ENCODE measurements around the gene TXNL4B. TPM values are rescaled to one million over a fixed set of nuclear protein-coding genes. Genes with fewer than 3 reads are reported as not detected.

The TXNL4B gene
- total RNA-seq, 1 experiment from 2014 or later = 17.4 TPM

DNA sequence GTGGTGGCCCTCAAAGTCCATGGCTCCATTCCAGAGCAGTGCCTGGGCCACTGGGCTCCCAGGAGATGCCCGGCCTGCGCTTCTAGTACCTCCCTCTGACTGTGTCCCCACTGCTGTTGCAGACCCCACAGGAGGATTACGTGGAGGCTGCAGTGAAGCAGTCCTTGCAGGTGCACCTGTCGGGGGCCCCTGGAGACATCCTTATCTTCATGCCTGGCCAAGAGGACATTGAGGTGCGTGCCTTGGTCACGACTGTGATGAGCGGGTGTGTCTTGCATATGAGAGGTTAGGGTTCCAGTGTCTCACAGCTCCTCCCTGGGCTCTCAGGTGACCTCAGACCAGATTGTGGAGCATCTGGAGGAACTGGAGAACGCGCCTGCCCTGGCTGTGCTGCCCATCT, 11.5 kb upstream of the TXNL4B start:
- POLR2A ChIA-PET = no interaction called here
- H3K27ac Mint-ChIP-seq (ENCODE audit: low read depth, unreplicated experiment) = no peak overlapping the region

DNA sequence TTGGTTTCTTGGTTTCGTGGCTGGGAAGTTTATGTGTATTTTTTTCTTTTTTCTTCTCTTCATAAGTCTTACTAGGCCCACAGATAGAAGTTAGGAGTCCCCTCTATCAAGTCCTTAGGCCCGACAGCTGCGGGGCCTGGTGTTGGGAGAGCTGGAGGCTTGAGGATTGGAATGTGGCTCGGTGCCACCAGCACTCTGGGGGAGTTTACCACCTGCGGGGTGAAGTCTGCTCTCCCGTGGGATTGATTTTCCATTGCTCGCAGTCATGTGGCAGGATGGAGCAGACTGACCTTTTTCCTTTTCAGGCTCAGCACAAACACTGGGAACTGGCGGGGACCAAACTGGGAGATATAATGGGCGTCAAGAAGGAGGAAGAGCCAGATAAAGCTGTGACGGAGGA, 7.8 kb upstream of the TXNL4B start:
- no peak overlapping the region for H3K27ac Mint-ChIP-seq (ENCODE audit: low read depth, unreplicated experiment)
- TF ChIP-seq, protein P1, sequence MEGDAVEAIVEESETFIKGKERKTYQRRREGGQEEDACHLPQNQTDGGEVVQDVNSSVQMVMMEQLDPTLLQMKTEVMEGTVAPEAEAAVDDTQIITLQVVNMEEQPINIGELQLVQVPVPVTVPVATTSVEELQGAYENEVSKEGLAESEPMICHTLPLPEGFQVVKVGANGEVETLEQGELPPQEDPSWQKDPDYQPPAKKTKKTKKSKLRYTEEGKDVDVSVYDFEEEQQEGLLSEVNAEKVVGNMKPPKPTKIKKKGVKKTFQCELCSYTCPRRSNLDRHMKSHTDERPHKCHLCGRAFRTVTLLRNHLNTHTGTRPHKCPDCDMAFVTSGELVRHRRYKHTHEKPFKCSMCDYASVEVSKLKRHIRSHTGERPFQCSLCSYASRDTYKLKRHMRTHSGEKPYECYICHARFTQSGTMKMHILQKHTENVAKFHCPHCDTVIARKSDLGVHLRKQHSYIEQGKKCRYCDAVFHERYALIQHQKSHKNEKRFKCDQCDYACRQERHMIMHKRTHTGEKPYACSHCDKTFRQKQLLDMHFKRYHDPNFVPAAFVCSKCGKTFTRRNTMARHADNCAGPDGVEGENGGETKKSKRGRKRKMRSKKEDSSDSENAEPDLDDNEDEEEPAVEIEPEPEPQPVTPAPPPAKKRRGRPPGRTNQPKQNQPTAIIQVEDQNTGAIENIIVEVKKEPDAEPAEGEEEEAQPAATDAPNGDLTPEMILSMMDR (IDR thresholded peaks at IDR 0.05; ENCODE audit: unreplicated experiment) = no peak
- CTCF ChIA-PET = no interaction called here
- H3K9me3 Mint-ChIP-seq (ENCODE audit: unreplicated experiment) = no peaks in the 10 kb centered on the region
- peaks cover 82% of the 10 kb centered on the region for H3K36me3 Mint-ChIP-seq (ENCODE audit: insufficient read depth, unreplicated experiment)
- POLR2A ChIA-PET = no interaction called here
- DNase-seq (ENCODE audit: unreplicated experiment) = no peak
- H3K27me3 Mint-ChIP-seq (ENCODE audit: insufficient read depth, unreplicated experiment) = no peaks in the 10 kb centered on the region
- H3K4me1 Mint-ChIP-seq (ENCODE audit: insufficient read depth, unreplicated experiment) = peaks cover 7% of the 10 kb centered on the region
- intact Hi-C loops (cut with micrococcal nuclease) = no loop called here
- no TSS peak for BruUV-seq (replicated peaks)
- H3K4me3 Mint-ChIP-seq (ENCODE audit: unreplicated experiment) = no peak overlapping the region

More for the DNA sequence above, 11.5 kb upstream of the TXNL4B start:
- DNase-seq (ENCODE audit: unreplicated experiment) = no peak
- H3K4me3 Mint-ChIP-seq (ENCODE audit: unreplicated experiment) = no peak overlapping the region
- no peaks in the 10 kb centered on the region for H3K9me3 Mint-ChIP-seq (ENCODE audit: unreplicated experiment)
- BruUV-seq (replicated peaks) = no TSS peak
- no peaks in the 10 kb centered on the region for H3K4me1 Mint-ChIP-seq (ENCODE audit: insufficient read depth, unreplicated experiment)
- TF ChIP-seq, protein P1 (IDR thresholded peaks at IDR 0.05; ENCODE audit: unreplicated experiment) = no peak
- CTCF ChIA-PET = interaction anchor here (0.6 to 1.3 kb wide), 3 partner anchors 17 to 734 kb away, joined by 3 to 4 read pairs (median 3); no protein-coding TSS in a partner anchor
- H3K27me3 Mint-ChIP-seq (ENCODE audit: insufficient read depth, unreplicated experiment) = no peaks in the 10 kb centered on the region
- intact Hi-C loops (cut with micrococcal nuclease) = no loop called here
- peaks cover 93% of the 10 kb centered on the region for H3K36me3 Mint-ChIP-seq (ENCODE audit: insufficient read depth, unreplicated experiment)

DNA sequence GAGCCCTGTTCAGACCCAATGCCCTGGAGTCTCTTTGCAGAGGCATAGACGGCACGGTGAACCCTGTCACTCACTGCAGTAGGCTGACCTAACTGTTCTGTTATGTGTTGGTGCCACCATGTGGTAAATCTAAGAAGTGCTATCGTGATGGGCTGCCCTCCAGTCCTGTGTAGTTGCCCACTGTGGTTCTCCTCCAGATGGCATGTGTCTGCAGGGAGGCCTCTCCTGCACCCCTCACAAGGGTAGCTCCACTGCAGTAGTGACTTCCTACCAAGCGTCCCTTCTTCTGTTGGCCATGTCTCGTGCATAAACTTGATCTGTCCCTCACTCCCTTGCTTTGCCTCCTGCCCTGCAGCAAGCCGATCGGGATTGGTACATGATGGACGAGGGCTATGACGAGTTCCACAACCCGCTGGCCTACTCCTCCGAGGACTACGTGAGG, 6.0 kb upstream of the TXNL4B start:
- peaks cover 66% of the 10 kb centered on the region for H3K36me3 Mint-ChIP-seq (ENCODE audit: insufficient read depth, unreplicated experiment)
- peak; percentile 61 for DNase-seq (ENCODE audit: unreplicated experiment)
- ChIA-PET CTCF (interaction anchor here (0.7 to 6.7 kb wide), 7 partner anchors 9 to 89 kb away, joined by 3 to 65 read pairs (median 4); partner anchors contain the start of gene HPR), POLR2A (no interaction called here)
- no peaks in the 10 kb centered on the region for H3K9me3 Mint-ChIP-seq (ENCODE audit: unreplicated experiment)
- H3K4me1 Mint-ChIP-seq (ENCODE audit: insufficient read depth, unreplicated experiment) = peaks cover 22% of the 10 kb centered on the region
- H3K4me3 Mint-ChIP-seq (ENCODE audit: unreplicated experiment) = no peak overlapping the region
- H3K27ac Mint-ChIP-seq (ENCODE audit: low read depth, unreplicated experiment) = no peak overlapping the region
- intact Hi-C loops (cut with micrococcal nuclease) = loop anchor here (1.0 to 10.0 kb wide), 2 partner anchors 33 to 205 kb away; partner anchors contain the start of gene IST1
- TF ChIP-seq, protein P1 (IDR thresholded peaks at IDR 0.05; ENCODE audit: unreplicated experiment) = peak; percentile 59
- no peaks in the 10 kb centered on the region for H3K27me3 Mint-ChIP-seq (ENCODE audit: insufficient read depth, unreplicated experiment)
- BruUV-seq (replicated peaks) = no TSS peak

DNA sequence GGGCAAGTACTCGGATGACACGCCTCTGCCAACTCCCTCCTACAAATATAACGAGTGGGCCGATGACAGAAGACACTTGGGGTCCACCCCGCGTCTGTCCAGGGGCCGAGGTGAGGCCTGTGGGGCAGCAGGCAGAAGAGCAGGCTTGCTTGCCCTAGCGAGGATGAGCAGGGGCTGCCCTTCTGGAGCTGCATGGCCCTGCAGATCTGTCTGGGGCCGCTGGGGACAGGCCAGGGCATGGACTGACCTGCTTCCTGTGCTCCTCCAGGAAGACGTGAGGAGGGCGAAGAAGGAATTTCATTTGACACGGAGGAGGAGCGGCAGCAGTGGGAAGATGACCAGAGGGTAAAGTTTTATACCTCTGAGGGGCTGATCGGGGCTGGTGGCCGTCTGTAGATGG, 5.5 kb upstream of the TXNL4B start:
- no peak for DNase-seq (ENCODE audit: unreplicated experiment)
- no TSS peak for BruUV-seq (replicated peaks)
- H3K4me3 Mint-ChIP-seq (ENCODE audit: unreplicated experiment) = no peak overlapping the region
- TF ChIP-seq, protein P1 (IDR thresholded peaks at IDR 0.05; ENCODE audit: unreplicated experiment) = no peak
- no peaks in the 10 kb centered on the region for H3K9me3 Mint-ChIP-seq (ENCODE audit: unreplicated experiment)
- intact Hi-C loops (cut with micrococcal nuclease) = loop anchor here (1.0 to 10.0 kb wide), 2 partner anchors 33 to 204 kb away; partner anchors contain the start of gene IST1
- CTCF ChIA-PET = interaction anchor here (1.3 to 6.7 kb wide), 3 partner anchors 9 to 84 kb away, joined by 3 to 65 read pairs (median 6); partner anchors contain the start of gene HPR
- no peaks in the 10 kb centered on the region for H3K27me3 Mint-ChIP-seq (ENCODE audit: insufficient read depth, unreplicated experiment)
- H3K4me1 Mint-ChIP-seq (ENCODE audit: insufficient read depth, unreplicated experiment) = peaks cover 22% of the 10 kb centered on the region
- H3K36me3 Mint-ChIP-seq (ENCODE audit: insufficient read depth, unreplicated experiment) = peaks cover 61% of the 10 kb centered on the region
- POLR2A ChIA-PET = no interaction called here
- H3K27ac Mint-ChIP-seq (ENCODE audit: low read depth, unreplicated experiment) = no peak overlapping the region
